ENCODE measurements around the gene ADAMTS17. TPM values are rescaled to one million over a fixed set of nuclear protein-coding genes. Genes with fewer than 3 reads are reported as not detected.

ADAMTS17 gene
- total RNA-seq, 1 experiment from 2014 or later, result 1.5 TPM

DNA sequence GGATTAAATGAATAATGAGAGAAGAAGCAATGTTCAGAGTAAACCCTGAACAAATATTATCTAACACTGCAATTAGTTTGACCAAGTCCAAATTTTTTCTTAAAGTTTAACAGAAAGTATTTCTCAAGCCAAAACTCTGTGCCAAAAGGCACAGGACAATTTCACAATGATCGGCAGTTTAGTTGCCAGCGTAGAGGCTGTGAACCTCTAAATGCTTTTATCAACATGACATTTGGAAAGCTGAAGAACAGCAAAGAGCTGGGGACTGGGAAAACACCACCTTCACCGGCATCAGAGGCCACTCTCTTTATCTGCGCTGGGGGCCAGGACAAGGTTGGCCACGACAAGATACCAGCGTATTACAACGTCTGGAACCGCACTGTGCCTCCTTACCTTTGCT, 125.6 kb downstream of the ADAMTS17 start:
- intact Hi-C loops (cut with micrococcal nuclease; ENCODE audit: unreplicated experiment), result no loop called here
- CTCF ChIA-PET, result no interaction called here
- no peak overlapping the region for H3K4me3 ChIP-seq (ENCODE audit: low read depth, low read length)

DNA sequence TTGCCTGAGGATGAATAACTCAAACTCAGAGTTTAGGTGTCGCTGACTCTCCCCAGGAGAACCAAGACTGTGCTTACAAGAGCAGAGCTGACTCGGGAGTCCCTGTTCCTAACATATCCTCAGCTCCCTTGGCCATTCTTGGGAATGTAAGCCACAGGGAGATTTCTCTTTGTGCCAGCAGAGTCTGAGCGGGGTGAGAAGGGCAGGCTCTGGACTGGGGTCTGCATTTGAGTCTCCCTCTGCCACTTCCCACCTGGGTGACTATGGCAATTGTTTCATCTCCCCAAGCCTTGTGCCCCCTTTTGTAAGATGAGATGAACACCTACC, 126.0 kb downstream of the ADAMTS17 start:
- ChIA-PET POLR2A (no interaction called here), CTCF (no interaction called here)
- H3K36me3 ChIP-seq (ENCODE audit: control insufficient read depth, insufficient read depth, low read length), result no peaks in the 10 kb centered on the region
- Mint-ChIP-seq H3K27ac (ENCODE audit: unreplicated experiment) (no peak overlapping the region), H3K4me3 (ENCODE audit: unreplicated experiment) (no peak overlapping the region), H3K9me3 (ENCODE audit: unreplicated experiment) (no peaks in the 10 kb centered on the region), H3K27me3 (ENCODE audit: insufficient read depth, unreplicated experiment) (no peaks in the 10 kb centered on the region), H3K4me1 (ENCODE audit: low read depth, unreplicated experiment) (peaks cover 6% of the 10 kb centered on the region), H3K36me3 (ENCODE audit: insufficient read depth, unreplicated experiment) (no peaks in the 10 kb centered on the region)
- DNase-seq, result no peak
- H3K27me3 ChIP-seq (replicated peaks; ENCODE audit: control insufficient read depth, insufficient read depth, low read length), result no peaks in the 10 kb centered on the region
- TF ChIP-seq, protein P1, sequence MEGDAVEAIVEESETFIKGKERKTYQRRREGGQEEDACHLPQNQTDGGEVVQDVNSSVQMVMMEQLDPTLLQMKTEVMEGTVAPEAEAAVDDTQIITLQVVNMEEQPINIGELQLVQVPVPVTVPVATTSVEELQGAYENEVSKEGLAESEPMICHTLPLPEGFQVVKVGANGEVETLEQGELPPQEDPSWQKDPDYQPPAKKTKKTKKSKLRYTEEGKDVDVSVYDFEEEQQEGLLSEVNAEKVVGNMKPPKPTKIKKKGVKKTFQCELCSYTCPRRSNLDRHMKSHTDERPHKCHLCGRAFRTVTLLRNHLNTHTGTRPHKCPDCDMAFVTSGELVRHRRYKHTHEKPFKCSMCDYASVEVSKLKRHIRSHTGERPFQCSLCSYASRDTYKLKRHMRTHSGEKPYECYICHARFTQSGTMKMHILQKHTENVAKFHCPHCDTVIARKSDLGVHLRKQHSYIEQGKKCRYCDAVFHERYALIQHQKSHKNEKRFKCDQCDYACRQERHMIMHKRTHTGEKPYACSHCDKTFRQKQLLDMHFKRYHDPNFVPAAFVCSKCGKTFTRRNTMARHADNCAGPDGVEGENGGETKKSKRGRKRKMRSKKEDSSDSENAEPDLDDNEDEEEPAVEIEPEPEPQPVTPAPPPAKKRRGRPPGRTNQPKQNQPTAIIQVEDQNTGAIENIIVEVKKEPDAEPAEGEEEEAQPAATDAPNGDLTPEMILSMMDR (IDR thresholded peaks at IDR 0.05; ENCODE audit: insufficient read depth in 1 of 2, low read depth in 1 of 2, low read length in 1 of 2, severe bottlenecking in 1 of 2, unreplicated experiment in 1 of 2), result no peak
- no TSS peak for BruUV-seq (replicated peaks)
- no peak overlapping the region for H3K4me3 ChIP-seq (ENCODE audit: low read depth, low read length)
- no peaks in the 10 kb centered on the region for H3K9me3 ChIP-seq
- intact Hi-C loops (cut with micrococcal nuclease; ENCODE audit: unreplicated experiment), result no loop called here
- peaks cover 16% of the 10 kb centered on the region for H3K4me1 ChIP-seq

More for the DNA sequence above, 125.6 kb downstream of the ADAMTS17 start:
- H3K4me1 Mint-ChIP-seq (ENCODE audit: low read depth, unreplicated experiment), result peaks cover 6% of the 10 kb centered on the region
- Histone ChIP-seq H3K36me3 (ENCODE audit: control insufficient read depth, insufficient read depth, low read length) (no peaks in the 10 kb centered on the region), H3K9me3 (no peaks in the 10 kb centered on the region), H3K27me3 (replicated peaks; ENCODE audit: control insufficient read depth, insufficient read depth, low read length) (no peaks in the 10 kb centered on the region), H3K4me1 (peaks cover 15% of the 10 kb centered on the region)
- no peak overlapping the region for H3K27ac Mint-ChIP-seq (ENCODE audit: unreplicated experiment)
- BruUV-seq (replicated peaks), result no TSS peak
- POLR2A ChIA-PET, result no interaction called here
- no peaks in the 10 kb centered on the region for H3K27me3 Mint-ChIP-seq (ENCODE audit: insufficient read depth, unreplicated experiment)
- DNase-seq, result no peak
- H3K4me3 Mint-ChIP-seq (ENCODE audit: unreplicated experiment), result no peak overlapping the region
- no peaks in the 10 kb centered on the region for H3K9me3 Mint-ChIP-seq (ENCODE audit: unreplicated experiment)
- H3K36me3 Mint-ChIP-seq (ENCODE audit: insufficient read depth, unreplicated experiment), result no peaks in the 10 kb centered on the region
- TF ChIP-seq, protein P1 (IDR thresholded peaks at IDR 0.05; ENCODE audit: insufficient read depth in 1 of 2, low read depth in 1 of 2, low read length in 1 of 2, severe bottlenecking in 1 of 2, unreplicated experiment in 1 of 2), result no peak

DNA sequence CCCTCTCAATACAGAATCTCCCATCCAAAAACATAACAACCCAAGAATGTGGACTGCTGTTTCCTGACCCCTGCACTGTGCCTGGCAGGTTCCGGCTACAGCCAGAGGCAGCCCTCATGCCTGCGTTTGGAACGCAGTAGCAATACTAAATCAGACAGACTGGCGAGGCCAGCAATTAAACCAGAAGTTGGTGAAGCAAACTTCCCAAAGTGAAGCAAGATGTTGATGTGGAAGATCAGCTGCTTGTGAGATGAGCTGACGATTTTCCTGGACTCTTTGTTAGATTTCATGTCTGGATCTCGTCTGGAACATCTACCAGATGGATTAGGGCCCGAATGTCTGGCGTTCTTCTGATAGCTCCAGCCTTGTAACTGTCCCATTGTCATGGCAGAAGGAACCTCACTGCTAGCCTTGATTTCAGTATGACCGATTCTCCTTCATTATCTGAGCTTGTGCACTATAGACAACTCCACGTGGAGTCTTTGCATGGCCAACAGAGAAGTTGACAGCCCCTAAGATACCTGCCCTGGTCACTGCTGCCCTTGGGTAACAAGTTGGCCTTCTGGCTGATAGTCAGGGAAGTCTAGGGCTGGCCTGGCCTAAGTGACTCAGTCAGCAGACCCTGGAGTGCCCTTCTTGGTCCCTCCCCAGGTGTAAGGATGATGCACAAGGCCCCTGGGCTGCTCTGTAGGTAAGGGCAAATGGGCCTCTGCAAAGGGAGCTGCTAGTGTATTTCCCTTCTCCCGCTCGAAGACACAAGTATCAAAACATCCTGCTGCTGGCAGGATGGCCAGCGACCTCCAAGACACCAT, 126.5 kb downstream of the ADAMTS17 start:
- Mint-ChIP-seq H3K9me3 (ENCODE audit: unreplicated experiment) (no peaks in the 10 kb centered on the region), H3K36me3 (ENCODE audit: insufficient read depth, unreplicated experiment) (no peaks in the 10 kb centered on the region), H3K4me1 (ENCODE audit: low read depth, unreplicated experiment) (peaks cover 6% of the 10 kb centered on the region), H3K27ac (ENCODE audit: unreplicated experiment) (no peak overlapping the region), H3K4me3 (ENCODE audit: unreplicated experiment) (no peak overlapping the region), H3K27me3 (ENCODE audit: insufficient read depth, unreplicated experiment) (no peaks in the 10 kb centered on the region)
- peaks cover 21% of the 10 kb centered on the region for H3K4me1 ChIP-seq
- intact Hi-C loops (cut with micrococcal nuclease; ENCODE audit: unreplicated experiment), result no loop called here
- H3K27me3 ChIP-seq (replicated peaks; ENCODE audit: control insufficient read depth, insufficient read depth, low read length), result no peaks in the 10 kb centered on the region
- no peak for DNase-seq
- no TSS peak for BruUV-seq (replicated peaks)
- no peaks in the 10 kb centered on the region for H3K9me3 ChIP-seq
- ChIA-PET CTCF (no interaction called here), POLR2A (no interaction called here)
- TF ChIP-seq, protein P1 (IDR thresholded peaks at IDR 0.05; ENCODE audit: insufficient read depth in 1 of 2, low read depth in 1 of 2, low read length in 1 of 2, severe bottlenecking in 1 of 2, unreplicated experiment in 1 of 2), result no peak
- H3K36me3 ChIP-seq (ENCODE audit: control insufficient read depth, insufficient read depth, low read length), result no peaks in the 10 kb centered on the region
- no peak overlapping the region for H3K4me3 ChIP-seq (ENCODE audit: low read depth, low read length)
